H9 (cell line): ENCODE data around the gene ERF. TPM values are rescaled to one million over a fixed set of nuclear protein-coding genes. Genes with fewer than 3 reads are reported as not detected.

ENCODE experiments used
- DNase-seq: peaks from one replicate; pipeline ENCODE4 v3.0.0-alpha.2; 2017
- H2AFZ ChIP-seq: one replicate; pipeline ENCODE4 v1.6.1; 2013; ENCODE audit warnings: mild to moderate bottlenecking, low read length, control low read depth, moderate library complexity
- H2AK5ac ChIP-seq: 2 replicates; pipeline ENCODE4 v1.6.1; 2013; ENCODE audit warnings: low read length, control low read depth, mixed read lengths; ENCODE audit not compliant: insufficient read length
- H2BK120ac ChIP-seq: one replicate; pipeline ENCODE4 v1.6.1; 2013; ENCODE audit warnings: low read depth, mild to moderate bottlenecking, low read length, control low read depth, inconsistent platforms; ENCODE audit not compliant: poor library complexity, severe bottlenecking
- H2BK12ac ChIP-seq: 2 replicates; pipeline ENCODE4 v1.6.1; 2013; ENCODE audit warnings: low read length, control low read depth, mixed read lengths, low read depth; ENCODE audit not compliant: insufficient read length
- H2BK15ac ChIP-seq: 2 replicates; pipeline ENCODE4 v1.6.1; 2013; ENCODE audit warnings: low read depth, low read length, control low read depth
- H2BK20ac ChIP-seq: one replicate; pipeline ENCODE4 v1.6.1; 2013; ENCODE audit warnings: low read depth, mild to moderate bottlenecking, low read length, control low read depth, inconsistent platforms; ENCODE audit not compliant: poor library complexity, severe bottlenecking
- H2BK5ac ChIP-seq: 2 replicates; pipeline ENCODE4 v1.6.1; 2013; ENCODE audit warnings: low read length, control low read depth, mixed read lengths; ENCODE audit not compliant: insufficient read length
- H3K14ac ChIP-seq: 2 replicates; pipeline ENCODE4 v1.6.1; 2013; ENCODE audit warnings: low read length, control low read depth; ENCODE audit not compliant: insufficient read depth
- H3K18ac ChIP-seq: 2 replicates; pipeline ENCODE4 v1.6.1; 2013; ENCODE audit warnings: low read depth, mild to moderate bottlenecking, mixed read lengths, low read length, control low read depth; ENCODE audit not compliant: insufficient read length
- H3K23ac ChIP-seq: 2 replicates; pipeline ENCODE4 v1.6.1; 2013; ENCODE audit warnings: low read length, control low read depth, mixed read lengths, low read depth; ENCODE audit not compliant: insufficient read length
- H3K23me2 ChIP-seq: 2 replicates; pipeline ENCODE4 v1.6.1; 2013; ENCODE audit warnings: low read depth, mild to moderate bottlenecking, mixed read lengths, low read length, control low read depth; ENCODE audit not compliant: insufficient read length, poor library complexity, severe bottlenecking
- H3K27ac ChIP-seq: 2 replicates; pipeline ENCODE4 v1.5.1; 2013; ENCODE audit warnings: low read length, control low read depth, mixed read lengths, low read depth; ENCODE audit not compliant: insufficient read length
- H3K27me3 ChIP-seq: 2 replicates; pipeline ENCODE4 v1.6.1; 2013; ENCODE audit warnings: low read length, control low read depth, inconsistent platforms; ENCODE audit not compliant: insufficient read depth
- H3K4ac ChIP-seq: 2 replicates; pipeline ENCODE4 v1.6.1; 2013; ENCODE audit warnings: low read depth, mild to moderate bottlenecking, control low read depth, inconsistent platforms, low read length, moderate library complexity
- H3K4me1 ChIP-seq: 2 replicates; pipeline ENCODE4 v1.6.1; 2013; ENCODE audit warnings: low read length, control low read depth, inconsistent platforms; ENCODE audit not compliant: insufficient read depth
- H3K4me2 ChIP-seq: 2 replicates; pipeline ENCODE4 v1.6.1; 2013; ENCODE audit warnings: low read length, control low read depth, mixed read lengths; ENCODE audit not compliant: insufficient read length, insufficient read depth
- H3K56ac ChIP-seq: 2 replicates; pipeline ENCODE4 v1.6.1; 2013; ENCODE audit warnings: low read depth, mild to moderate bottlenecking, mixed read lengths, low read length, control low read depth; ENCODE audit not compliant: insufficient read length
- H3K79me1 ChIP-seq: 2 replicates; pipeline ENCODE4 v1.6.1; 2013; ENCODE audit warnings: low read depth, mild to moderate bottlenecking, moderate library complexity, low read length, control low read depth, inconsistent platforms; ENCODE audit not compliant: insufficient read depth, poor library complexity, severe bottlenecking
- H3K79me2 ChIP-seq: 2 replicates; pipeline ENCODE4 v1.6.1; 2013; ENCODE audit warnings: low read length, control low read depth, inconsistent platforms; ENCODE audit not compliant: insufficient read depth
- H3K9ac ChIP-seq: 2 replicates; pipeline ENCODE4 v1.6.1; 2013; ENCODE audit warnings: low read length, control low read depth, mixed read lengths; ENCODE audit not compliant: insufficient read length; ENCODE audit errors: extremely low read depth
- H3K9me3 ChIP-seq: one replicate; pipeline ENCODE4 v1.6.1; 2013; ENCODE audit warnings: low read depth, low read length, inconsistent platforms; ENCODE audit not compliant: control insufficient read depth
- H3T11ph ChIP-seq: one replicate; pipeline ENCODE4 v1.6.1; 2013; ENCODE audit warnings: mild to moderate bottlenecking, low read length, control low read depth, inconsistent platforms
- H4K20me1 ChIP-seq: one replicate; pipeline ENCODE4 v1.6.1; 2013; ENCODE audit not compliant: control insufficient read depth, insufficient read length, insufficient read depth
- H4K5ac ChIP-seq: 2 replicates; pipeline ENCODE4 v1.6.1; 2013; ENCODE audit warnings: low read depth, mild to moderate bottlenecking, mixed read lengths, low read length, control low read depth; ENCODE audit not compliant: insufficient read length
- H4K8ac ChIP-seq: replicated peaks from 2 replicates; pipeline ENCODE4 v1.6.1; 2013; ENCODE audit warnings: low read length, control low read depth, mixed read lengths, low read depth; ENCODE audit not compliant: insufficient read length
- H4K91ac ChIP-seq: 2 replicates; pipeline ENCODE4 v1.6.1; 2013; ENCODE audit warnings: low read depth, mild to moderate bottlenecking, moderate library complexity, mixed read lengths, low read length, control low read depth; ENCODE audit not compliant: insufficient read length
- H3K27ac Mint-ChIP-seq, 3 experiments: 2 replicates in 2 of 3; 3 replicates in 1 of 3; pipeline ENCODE4 v1.8.0; 2020 to 2021; ENCODE audit warnings: mixed read lengths in 3 of 3, mild to moderate bottlenecking in 1 of 3, moderate library complexity in 1 of 3
- H3K27me3 Mint-ChIP-seq: 2 replicates; pipeline ENCODE4 v1.8.0; 2021; ENCODE audit warnings: low read depth, mild to moderate bottlenecking, moderate library complexity, mixed read lengths
- H3K36me3 Mint-ChIP-seq, 3 experiments: 2 replicates in 2 of 3; 3 replicates in 1 of 3; pipeline ENCODE4 v1.8.0; 2020 to 2021; ENCODE audit warnings: low read depth in 3 of 3, mixed read lengths in 3 of 3; ENCODE audit not compliant: insufficient read depth in 1 of 3
- H3K4me1 Mint-ChIP-seq, 2 experiments: 2 replicates each; pipeline ENCODE4 v1.8.0; 2020; ENCODE audit warnings: mixed read lengths in 2 of 2
- H3K4me3 Mint-ChIP-seq, 2 experiments: 2 replicates in 1 of 2; 3 replicates in 1 of 2; pipeline ENCODE4 v1.8.0; 2020 to 2021; ENCODE audit warnings: mild to moderate bottlenecking in 2 of 2, mixed read lengths in 2 of 2, moderate library complexity in 1 of 2
- H3K9me3 Mint-ChIP-seq, 2 experiments: 2 replicates in 1 of 2; 3 replicates in 1 of 2; pipeline ENCODE4 v1.8.0; 2020; ENCODE audit warnings: mild to moderate bottlenecking in 2 of 2, mixed read lengths in 2 of 2, moderate library complexity in 1 of 2
- WGBS: extraction: QIAGEN DNeasy Blood & Tissue Kit; methylation state at CpG from one replicate; pipeline ENCODE4 v1.1.7; 2013; ENCODE audit warnings: missing lambda C conversion rate, low lambda C conversion rate, mixed read lengths; ENCODE audit not compliant: insufficient read length; ENCODE audit errors: extremely low coverage; 5-methylcytosine and 5-hydroxymethylcytosine counted together
- total RNA-seq: library from RNA; stranded (reverse); gene quantifications from 2 replicates; pipeline ENCODE4 v1.2.1, GENCODE V29; 2021
- TF ChIP-seq, protein P1 (sequence below): fragments of 200-600 bp; sonication (generic); conservative IDR thresholded peaks from 3 replicates; pipeline ENCODE4 v1.8.0; 2021; ENCODE audit warnings: antibody characterized with exemption, mild to moderate bottlenecking

The ERF gene
- total RNA-seq, 1 experiment from 2014 or later = 126 TPM

DNA sequence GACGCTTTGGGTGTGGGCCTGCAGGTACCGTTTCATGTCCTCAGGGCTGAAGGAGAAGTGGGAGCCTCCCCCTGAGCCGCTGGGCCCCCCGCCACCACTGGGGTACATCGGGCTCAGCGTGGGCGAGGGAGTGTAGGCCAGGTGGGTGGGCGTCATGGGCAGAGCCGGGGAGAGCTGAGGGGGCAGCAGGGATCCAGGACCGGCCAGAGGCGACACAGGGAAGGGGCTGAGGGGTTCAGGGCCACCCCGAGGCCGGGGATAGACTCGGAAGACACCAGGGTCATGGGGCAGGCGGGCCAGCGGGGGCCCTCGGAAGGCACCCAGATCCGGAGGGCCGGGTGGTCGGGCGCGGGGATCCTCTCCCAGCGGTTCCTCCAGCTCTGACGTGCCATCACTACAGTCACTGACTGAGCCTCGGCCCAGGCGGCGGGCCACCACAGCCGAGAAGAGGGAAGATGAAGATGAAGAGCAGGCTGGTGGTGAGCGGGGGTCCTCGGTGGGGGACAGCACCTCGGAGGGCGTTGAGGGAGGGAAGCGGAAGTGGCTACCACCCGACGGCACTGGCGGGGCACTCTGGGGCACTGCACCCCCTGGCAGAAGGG is 5.7 kb downstream of the ERF start:
- Histone ChIP-seq H3K27ac (no peak overlapping the region), H4K91ac (no peak overlapping the region), H2AFZ (no peak overlapping the region), H3K4ac (no peak overlapping the region), H2BK5ac (no peak overlapping the region), H3K14ac (no peak overlapping the region; the same call in 1 of the 2 replicates), H3K9ac (no peak overlapping the region), H4K8ac (no peak overlapping the region), H3T11ph (no peak overlapping the region), H2BK12ac (no peak overlapping the region), H4K20me1 (no peaks in the 10 kb centered on the region), H2BK120ac (no peak overlapping the region), H2AK5ac (no peak overlapping the region), H3K79me2 (peaks cover 5% of the 10 kb centered on the region; the same call in 1 of the 2 replicates), H3K9me3 (no peaks in the 10 kb centered on the region), H4K5ac (no peak overlapping the region), H3K4me1 (peaks cover 6% of the 10 kb centered on the region; the same call in 1 of the 2 replicates), H3K79me1 (no peaks in the 10 kb centered on the region), H3K27me3 (no peaks in the 10 kb centered on the region), H3K23ac (no peak overlapping the region), H2BK20ac (no peak overlapping the region), H3K4me2 (no peak overlapping the region), H3K18ac (no peak overlapping the region), H3K56ac (no peak overlapping the region), H2BK15ac (no peak overlapping the region), H3K23me2 (peaks cover 7% of the 10 kb centered on the region)
- no peak overlapping the region; a peak in 1 of 7 replicates for H3K27ac Mint-ChIP-seq
- TF ChIP-seq, protein P1, sequence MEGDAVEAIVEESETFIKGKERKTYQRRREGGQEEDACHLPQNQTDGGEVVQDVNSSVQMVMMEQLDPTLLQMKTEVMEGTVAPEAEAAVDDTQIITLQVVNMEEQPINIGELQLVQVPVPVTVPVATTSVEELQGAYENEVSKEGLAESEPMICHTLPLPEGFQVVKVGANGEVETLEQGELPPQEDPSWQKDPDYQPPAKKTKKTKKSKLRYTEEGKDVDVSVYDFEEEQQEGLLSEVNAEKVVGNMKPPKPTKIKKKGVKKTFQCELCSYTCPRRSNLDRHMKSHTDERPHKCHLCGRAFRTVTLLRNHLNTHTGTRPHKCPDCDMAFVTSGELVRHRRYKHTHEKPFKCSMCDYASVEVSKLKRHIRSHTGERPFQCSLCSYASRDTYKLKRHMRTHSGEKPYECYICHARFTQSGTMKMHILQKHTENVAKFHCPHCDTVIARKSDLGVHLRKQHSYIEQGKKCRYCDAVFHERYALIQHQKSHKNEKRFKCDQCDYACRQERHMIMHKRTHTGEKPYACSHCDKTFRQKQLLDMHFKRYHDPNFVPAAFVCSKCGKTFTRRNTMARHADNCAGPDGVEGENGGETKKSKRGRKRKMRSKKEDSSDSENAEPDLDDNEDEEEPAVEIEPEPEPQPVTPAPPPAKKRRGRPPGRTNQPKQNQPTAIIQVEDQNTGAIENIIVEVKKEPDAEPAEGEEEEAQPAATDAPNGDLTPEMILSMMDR = no peak
- peaks cover 5 to 28% (median 18%) of the 10 kb centered on the region in 3 experiments; a peak in 6 of 7 replicates for H3K36me3 Mint-ChIP-seq
- peaks cover 33 to 51% of the 10 kb centered on the region in 2 experiments for H3K4me1 Mint-ChIP-seq
- no peak overlapping the region for H3K4me3 Mint-ChIP-seq
- no CpG with 5 or more reads among the region's 36 CpGs for WGBS
- H3K9me3 Mint-ChIP-seq = no peaks in the 10 kb centered on the region
- DNase-seq = no peak
- H3K27me3 Mint-ChIP-seq = no peaks in the 10 kb centered on the region; the same call in 1 of the 2 replicates
